HG03469 (cell line): Measurements from ENCODE around the gene CXCL13.
"Not testable (repeated sequence)": the region's sequence is repeated elsewhere in the genome, so short reads cannot be mapped to it uniquely, and the experiment has no call there.

Experiments used
- ATAC-seq: cut with Tn5 transposase; IDR thresholded peaks from one replicate; pipeline ENCODE4 v1.9.1; 2021; ENCODE audit warnings: mild to moderate bottlenecking, moderate library complexity, moderate number of reproducible peaks; ENCODE audit not compliant: unreplicated experiment

The CXCL13 gene

GRCh38 chr4:77652237-77652897, 46.7 kb downstream of the CXCL13 start:
- ATAC-seq = no peak

GRCh38 chr4:77653162-77653758, 47.6 kb downstream of the CXCL13 start:
- no peak for ATAC-seq

GRCh38 chr4:77660318-77660717, 54.7 kb downstream of the CXCL13 start:
- ATAC-seq = not testable (repeated sequence)
